ENCODE measurements around the gene DGKI.

DNA sequence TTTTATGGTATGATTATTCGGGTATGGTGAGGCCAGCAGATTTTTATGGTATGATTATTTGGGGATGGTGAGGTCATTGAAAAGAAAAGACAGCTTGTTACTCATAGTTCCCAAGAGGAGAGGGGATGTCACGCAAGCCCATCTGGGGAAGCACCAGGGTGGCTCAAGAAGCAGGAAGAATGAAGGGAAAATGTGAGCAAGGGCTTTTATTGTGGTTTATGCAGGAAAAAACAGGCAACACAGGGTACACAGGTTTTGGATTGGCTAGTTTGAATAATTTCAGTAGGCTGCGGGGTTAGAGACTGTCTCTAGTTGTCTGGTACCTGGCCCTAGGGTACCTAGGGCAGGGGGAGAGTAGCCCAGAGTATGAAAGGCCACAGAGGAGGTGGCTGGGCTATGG lies 26.8 kb upstream of the DGKI start:
- TF ChIP-seq, protein P1, sequence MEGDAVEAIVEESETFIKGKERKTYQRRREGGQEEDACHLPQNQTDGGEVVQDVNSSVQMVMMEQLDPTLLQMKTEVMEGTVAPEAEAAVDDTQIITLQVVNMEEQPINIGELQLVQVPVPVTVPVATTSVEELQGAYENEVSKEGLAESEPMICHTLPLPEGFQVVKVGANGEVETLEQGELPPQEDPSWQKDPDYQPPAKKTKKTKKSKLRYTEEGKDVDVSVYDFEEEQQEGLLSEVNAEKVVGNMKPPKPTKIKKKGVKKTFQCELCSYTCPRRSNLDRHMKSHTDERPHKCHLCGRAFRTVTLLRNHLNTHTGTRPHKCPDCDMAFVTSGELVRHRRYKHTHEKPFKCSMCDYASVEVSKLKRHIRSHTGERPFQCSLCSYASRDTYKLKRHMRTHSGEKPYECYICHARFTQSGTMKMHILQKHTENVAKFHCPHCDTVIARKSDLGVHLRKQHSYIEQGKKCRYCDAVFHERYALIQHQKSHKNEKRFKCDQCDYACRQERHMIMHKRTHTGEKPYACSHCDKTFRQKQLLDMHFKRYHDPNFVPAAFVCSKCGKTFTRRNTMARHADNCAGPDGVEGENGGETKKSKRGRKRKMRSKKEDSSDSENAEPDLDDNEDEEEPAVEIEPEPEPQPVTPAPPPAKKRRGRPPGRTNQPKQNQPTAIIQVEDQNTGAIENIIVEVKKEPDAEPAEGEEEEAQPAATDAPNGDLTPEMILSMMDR (IDR thresholded peaks at IDR 0.05): no peak
- TF ChIP-seq FOXJ3 (CRISPR knock-in tag; IDR thresholded peaks at IDR 0.05; ENCODE audit: borderline replicate concordance) (no peak), ZNF138 (CRISPR knock-in tag; conservative IDR thresholded peaks at IDR 0.05) (no peak), SP1 (CRISPR knock-in tag; conservative IDR thresholded peaks at IDR 0.05) (no peak), NR3C1 (CRISPR knock-in tag; conservative IDR thresholded peaks at IDR 0.05; ENCODE audit: low read depth) (no peak), TEAD4 (CRISPR knock-in tag; IDR thresholded peaks at IDR 0.05) (no peak), ZNF263 (CRISPR knock-in tag; IDR thresholded peaks at IDR 0.05; ENCODE audit: low read depth) (no peak), ATF1 (CRISPR knock-in tag; IDR thresholded peaks at IDR 0.05) (no peak), JAZF1 (CRISPR knock-in tag; IDR thresholded peaks at IDR 0.05) (no peak), JUN (CRISPR knock-in tag; IDR thresholded peaks at IDR 0.05) (no peak), RELA (CRISPR knock-in tag; IDR thresholded peaks at IDR 0.05; ENCODE audit: borderline replicate concordance) (no peak)
- TF ChIP-seq, protein P2, sequence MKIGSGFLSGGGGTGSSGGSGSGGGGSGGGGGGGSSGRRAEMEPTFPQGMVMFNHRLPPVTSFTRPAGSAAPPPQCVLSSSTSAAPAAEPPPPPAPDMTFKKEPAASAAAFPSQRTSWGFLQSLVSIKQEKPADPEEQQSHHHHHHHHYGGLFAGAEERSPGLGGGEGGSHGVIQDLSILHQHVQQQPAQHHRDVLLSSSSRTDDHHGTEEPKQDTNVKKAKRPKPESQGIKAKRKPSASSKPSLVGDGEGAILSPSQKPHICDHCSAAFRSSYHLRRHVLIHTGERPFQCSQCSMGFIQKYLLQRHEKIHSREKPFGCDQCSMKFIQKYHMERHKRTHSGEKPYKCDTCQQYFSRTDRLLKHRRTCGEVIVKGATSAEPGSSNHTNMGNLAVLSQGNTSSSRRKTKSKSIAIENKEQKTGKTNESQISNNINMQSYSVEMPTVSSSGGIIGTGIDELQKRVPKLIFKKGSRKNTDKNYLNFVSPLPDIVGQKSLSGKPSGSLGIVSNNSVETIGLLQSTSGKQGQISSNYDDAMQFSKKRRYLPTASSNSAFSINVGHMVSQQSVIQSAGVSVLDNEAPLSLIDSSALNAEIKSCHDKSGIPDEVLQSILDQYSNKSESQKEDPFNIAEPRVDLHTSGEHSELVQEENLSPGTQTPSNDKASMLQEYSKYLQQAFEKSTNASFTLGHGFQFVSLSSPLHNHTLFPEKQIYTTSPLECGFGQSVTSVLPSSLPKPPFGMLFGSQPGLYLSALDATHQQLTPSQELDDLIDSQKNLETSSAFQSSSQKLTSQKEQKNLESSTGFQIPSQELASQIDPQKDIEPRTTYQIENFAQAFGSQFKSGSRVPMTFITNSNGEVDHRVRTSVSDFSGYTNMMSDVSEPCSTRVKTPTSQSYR (CRISPR knock-in tag; IDR thresholded peaks at IDR 0.05): no peak
- TF ChIP-seq, protein P3, sequence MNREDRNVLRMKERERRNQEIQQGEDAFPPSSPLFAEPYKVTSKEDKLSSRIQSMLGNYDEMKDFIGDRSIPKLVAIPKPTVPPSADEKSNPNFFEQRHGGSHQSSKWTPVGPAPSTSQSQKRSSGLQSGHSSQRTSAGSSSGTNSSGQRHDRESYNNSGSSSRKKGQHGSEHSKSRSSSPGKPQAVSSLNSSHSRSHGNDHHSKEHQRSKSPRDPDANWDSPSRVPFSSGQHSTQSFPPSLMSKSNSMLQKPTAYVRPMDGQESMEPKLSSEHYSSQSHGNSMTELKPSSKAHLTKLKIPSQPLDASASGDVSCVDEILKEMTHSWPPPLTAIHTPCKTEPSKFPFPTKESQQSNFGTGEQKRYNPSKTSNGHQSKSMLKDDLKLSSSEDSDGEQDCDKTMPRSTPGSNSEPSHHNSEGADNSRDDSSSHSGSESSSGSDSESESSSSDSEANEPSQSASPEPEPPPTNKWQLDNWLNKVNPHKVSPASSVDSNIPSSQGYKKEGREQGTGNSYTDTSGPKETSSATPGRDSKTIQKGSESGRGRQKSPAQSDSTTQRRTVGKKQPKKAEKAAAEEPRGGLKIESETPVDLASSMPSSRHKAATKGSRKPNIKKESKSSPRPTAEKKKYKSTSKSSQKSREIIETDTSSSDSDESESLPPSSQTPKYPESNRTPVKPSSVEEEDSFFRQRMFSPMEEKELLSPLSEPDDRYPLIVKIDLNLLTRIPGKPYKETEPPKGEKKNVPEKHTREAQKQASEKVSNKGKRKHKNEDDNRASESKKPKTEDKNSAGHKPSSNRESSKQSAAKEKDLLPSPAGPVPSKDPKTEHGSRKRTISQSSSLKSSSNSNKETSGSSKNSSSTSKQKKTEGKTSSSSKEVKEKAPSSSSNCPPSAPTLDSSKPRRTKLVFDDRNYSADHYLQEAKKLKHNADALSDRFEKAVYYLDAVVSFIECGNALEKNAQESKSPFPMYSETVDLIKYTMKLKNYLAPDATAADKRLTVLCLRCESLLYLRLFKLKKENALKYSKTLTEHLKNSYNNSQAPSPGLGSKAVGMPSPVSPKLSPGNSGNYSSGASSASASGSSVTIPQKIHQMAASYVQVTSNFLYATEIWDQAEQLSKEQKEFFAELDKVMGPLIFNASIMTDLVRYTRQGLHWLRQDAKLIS (CRISPR knock-in tag; IDR thresholded peaks at IDR 0.05; ENCODE audit: borderline replicate concordance): no peak
